Neutrophil (primary cell): Measurements from ENCODE around the gene FAM221B.

Experiments used
- H3K27ac ChIP-seq: fragments of 200-600 bp; sonication (generic); 2 replicates; pipeline ENCODE4 v1.5.1; 2016; ENCODE audit warnings: mild to moderate bottlenecking, moderate library complexity
- H3K27me3 ChIP-seq: fragments of 200-600 bp; sonication (generic); 2 replicates; pipeline ENCODE4 v1.6.0; 2016; ENCODE audit warnings: mild to moderate bottlenecking
- H3K36me3 ChIP-seq: fragments of 200-600 bp; sonication (generic); 2 replicates; pipeline ENCODE4 v1.5.1; 2017
- H3K4me1 ChIP-seq, 2 experiments: fragments of 200-600 bp in 1 of 2; sonication (generic) in 1 of 2; 1 replicate in 1 of 2; 2 replicates in 1 of 2; pipeline versions ENCODE4 v1.5.1 to v1.6.1; 2013 to 2016; ENCODE audit warnings: low read depth in 1 of 2, low read length in 1 of 2, mild to moderate bottlenecking in 1 of 2, moderate library complexity in 1 of 2; ENCODE audit not compliant: control insufficient read depth in 1 of 2, insufficient read depth in 1 of 2
- H3K4me3 ChIP-seq, 2 experiments: fragments of 200-600 bp in 1 of 2; sonication (generic) in 1 of 2; 1 replicate in 1 of 2; 2 replicates in 1 of 2; pipeline ENCODE4 v1.5.1; 2013 to 2016; ENCODE audit warnings: low read depth in 1 of 2, low read length in 1 of 2, mild to moderate bottlenecking in 1 of 2, moderate library complexity in 1 of 2
- H3K9me3 ChIP-seq: fragments of 200-600 bp; sonication (generic); 2 replicates; pipeline ENCODE4 v1.5.1; 2016
- TF ChIP-seq, protein P1 (sequence below): fragments of 200-600 bp; sonication (generic); IDR thresholded peaks from 2 replicates; pipeline ENCODE4 v1.5.1; 2016; ENCODE audit warnings: antibody characterized with exemption

The FAM221B gene

GRCh38 chr9:35792826-35793225 is 35.7 kb downstream of the FAM221B start:
- Histone ChIP-seq H3K9me3 (no peaks in the 10 kb centered on the region), H3K27me3 (peaks cover 36% of the 10 kb centered on the region), H3K36me3 (no peaks in the 10 kb centered on the region), H3K4me1 (no peaks in the 10 kb centered on the region), H3K27ac (no peak overlapping the region), H3K4me3 (no peak overlapping the region)
- TF ChIP-seq, protein P1, sequence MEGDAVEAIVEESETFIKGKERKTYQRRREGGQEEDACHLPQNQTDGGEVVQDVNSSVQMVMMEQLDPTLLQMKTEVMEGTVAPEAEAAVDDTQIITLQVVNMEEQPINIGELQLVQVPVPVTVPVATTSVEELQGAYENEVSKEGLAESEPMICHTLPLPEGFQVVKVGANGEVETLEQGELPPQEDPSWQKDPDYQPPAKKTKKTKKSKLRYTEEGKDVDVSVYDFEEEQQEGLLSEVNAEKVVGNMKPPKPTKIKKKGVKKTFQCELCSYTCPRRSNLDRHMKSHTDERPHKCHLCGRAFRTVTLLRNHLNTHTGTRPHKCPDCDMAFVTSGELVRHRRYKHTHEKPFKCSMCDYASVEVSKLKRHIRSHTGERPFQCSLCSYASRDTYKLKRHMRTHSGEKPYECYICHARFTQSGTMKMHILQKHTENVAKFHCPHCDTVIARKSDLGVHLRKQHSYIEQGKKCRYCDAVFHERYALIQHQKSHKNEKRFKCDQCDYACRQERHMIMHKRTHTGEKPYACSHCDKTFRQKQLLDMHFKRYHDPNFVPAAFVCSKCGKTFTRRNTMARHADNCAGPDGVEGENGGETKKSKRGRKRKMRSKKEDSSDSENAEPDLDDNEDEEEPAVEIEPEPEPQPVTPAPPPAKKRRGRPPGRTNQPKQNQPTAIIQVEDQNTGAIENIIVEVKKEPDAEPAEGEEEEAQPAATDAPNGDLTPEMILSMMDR = no peak

DNA sequence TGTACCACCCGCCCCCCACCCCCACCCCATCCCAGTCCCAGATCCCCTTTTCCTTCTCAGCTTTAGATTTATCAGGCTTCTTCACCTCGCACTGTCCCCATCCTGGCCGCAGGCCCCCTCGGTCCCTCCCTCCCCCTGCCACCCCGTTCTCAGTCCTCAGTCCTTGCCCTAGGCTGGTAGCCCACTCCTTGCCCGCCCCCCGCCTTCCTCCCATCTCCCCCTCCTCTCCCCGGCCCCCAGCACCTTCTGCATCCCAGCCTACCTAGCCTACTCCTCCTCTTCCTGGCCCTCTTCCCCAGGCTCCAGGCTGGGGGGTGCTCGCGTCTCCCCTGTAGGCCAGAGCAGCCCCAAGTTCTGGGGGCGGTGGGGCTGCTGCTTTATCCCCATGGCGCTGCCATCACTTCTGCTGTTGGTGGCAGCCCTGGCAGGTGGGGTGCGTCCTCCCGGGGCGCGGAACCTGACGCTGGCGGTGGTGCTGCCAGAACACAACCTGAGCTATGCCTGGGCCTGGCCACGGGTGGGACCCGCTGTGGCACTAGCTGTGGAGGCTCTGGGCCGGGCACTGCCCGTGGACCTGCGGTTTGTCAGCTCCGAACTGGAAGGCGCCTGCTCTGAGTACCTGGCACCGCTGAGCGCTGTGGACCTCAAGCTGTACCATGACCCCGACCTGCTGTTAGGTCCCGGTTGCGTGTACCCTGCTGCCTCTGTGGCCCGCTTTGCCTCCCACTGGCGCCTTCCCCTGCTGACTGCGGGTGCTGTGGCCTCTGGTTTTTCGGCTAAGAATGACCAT is 36.3 kb downstream of the FAM221B start:
- Histone ChIP-seq H3K9me3 (no peaks in the 10 kb centered on the region), H3K36me3 (no peaks in the 10 kb centered on the region), H3K27ac (no peak overlapping the region), H3K4me1 (no peaks in the 10 kb centered on the region), H3K4me3 (no peak overlapping the region), H3K27me3 (peaks cover 36% of the 10 kb centered on the region)
- TF ChIP-seq, protein P1 = no peak

GRCh38 chr9:35791297-35791921 is 37.1 kb downstream of the FAM221B start, which contains the start of gene NPR2:
NPR2 (plus strand) TSS chr9:35791591; CDS start chr9:35792409, 818 bp downstream.
- H3K4me1 ChIP-seq = no peaks in the 10 kb centered on the region
- TF ChIP-seq, protein P1 = no peak
- no peak within 1 kb of the TSS for H3K4me3 ChIP-seq
- no peak within 1 kb of the TSS for H3K27ac ChIP-seq
- no peaks in the 10 kb centered on the region for H3K36me3 ChIP-seq
- H3K27me3 ChIP-seq = peaks cover 36% of the 10 kb centered on the region
- H3K9me3 ChIP-seq = no peaks in the 10 kb centered on the region

GRCh38 chr9:35790385-35791296 is 37.9 kb downstream of the FAM221B start:
- TF ChIP-seq, protein P1 = peak; percentile 85
- Histone ChIP-seq H3K9me3 (no peaks in the 10 kb centered on the region), H3K36me3 (no peaks in the 10 kb centered on the region), H3K27ac (no peak overlapping the region), H3K4me1 (no peaks in the 10 kb centered on the region), H3K4me3 (no peak overlapping the region), H3K27me3 (peaks cover 36% of the 10 kb centered on the region)

GRCh38 chr9:35790025-35790384 is 38.5 kb downstream of the FAM221B start:
- Histone ChIP-seq H3K4me1 (no peaks in the 10 kb centered on the region), H3K27me3 (peaks cover 36% of the 10 kb centered on the region), H3K9me3 (no peaks in the 10 kb centered on the region), H3K27ac (no peak overlapping the region), H3K4me3 (no peak overlapping the region), H3K36me3 (no peaks in the 10 kb centered on the region)
- TF ChIP-seq, protein P1 = no peak
